Stimulated activated CD4-positive, alpha-beta T cell treated with anti-CD3 and anti-CD28 coated beads, Interleukin-12 subunit alpha, Interleukin-12 subunit beta, amount 100 ng/mL, for 4 hours (primary cell): ENCODE measurements around the gene USP22.
"Not testable (repeated sequence)": the region's sequence is repeated elsewhere in the genome, so short reads cannot be mapped to it uniquely, and the experiment has no call there.

Experiments
- DNase-seq: peaks from one replicate; pipeline ENCODE4 v3.0.0-alpha.2; 2020

USP22 gene

GRCh38 chr17:20986767-20987510 lies 55.9 kb downstream of the USP22 start:
- DNase-seq: no peak

- no peak for DNase-seq
Measured at GRCh38 chr17:20983359-20983637, 59.5 kb downstream of the USP22 start.

GRCh38 chr17:20982589-20983358 lies 60.0 kb downstream of the USP22 start:
- no peak for DNase-seq

GRCh38 chr17:20981046-20981920 lies 61.5 kb downstream of the USP22 start:
- no peak for DNase-seq

- DNase-seq: no peak
Measured at GRCh38 chr17:20979792-20980083, 63.1 kb downstream of the USP22 start.

- DNase-seq: not testable (repeated sequence)
Measured at GRCh38 chr17:20979007-20979791, 63.6 kb downstream of the USP22 start.

- DNase-seq: not testable (repeated sequence)
Measured at GRCh38 chr17:20977609-20978253, 65.1 kb downstream of the USP22 start.

- no peak for DNase-seq
Measured at GRCh38 chr17:20975566-20975965, 67.2 kb downstream of the USP22 start.

- no peak for DNase-seq
Measured at GRCh38 chr17:20970329-20970728, 72.5 kb downstream of the USP22 start.

- DNase-seq: no peak
Measured at GRCh38 chr17:20968913-20969616, 73.7 kb downstream of the USP22 start.

- no peak for DNase-seq
Measured at GRCh38 chr17:20967776-20968175, 75.0 kb downstream of the USP22 start.

GRCh38 chr17:20966870-20967269 lies 75.9 kb downstream of the USP22 start:
- no peak for DNase-seq

- no peak for DNase-seq
Measured at GRCh38 chr17:20965492-20965891, 77.3 kb downstream of the USP22 start.

GRCh38 chr17:20961586-20961985 lies 81.2 kb downstream of the USP22 start:
- DNase-seq: no peak

- DNase-seq: no peak
Measured at GRCh38 chr17:20960871-20961270, 81.9 kb downstream of the USP22 start.

GRCh38 chr17:20955427-20956323 lies 87.1 kb downstream of the USP22 start:
- no peak for DNase-seq

- no peak for DNase-seq
Measured at GRCh38 chr17:20954794-20955193, 88.0 kb downstream of the USP22 start.

- DNase-seq: no peak
Measured at GRCh38 chr17:20952183-20952582, 90.6 kb downstream of the USP22 start.
